DOHH2 (cell line): ENCODE results near the gene FZD8.

ENCODE experiments used
- H3F3A ChIP-seq: fragments of 200-600 bp; sonication (generic), shearing (Covaris generic); 2 replicates; pipeline ENCODE4 v1.6.0; 2016; ENCODE audit warnings: antibody characterized with exemption, mild to moderate bottlenecking; ENCODE audit not compliant: control insufficient read depth, insufficient read depth
- H3K27ac ChIP-seq: fragments of 200-600 bp; sonication (generic); 2 replicates; pipeline ENCODE4 v1.5.1; 2014; ENCODE audit warnings: low read depth, mild to moderate bottlenecking, low read length, moderate library complexity
- H3K27me3 ChIP-seq: fragments of 200-600 bp; sonication (generic); 2 replicates; pipeline ENCODE4 v1.6.1; 2014; ENCODE audit warnings: mild to moderate bottlenecking, low read length, mixed read lengths; ENCODE audit not compliant: control insufficient read depth
- H3K36me3 ChIP-seq: fragments of 200-600 bp; sonication (generic); 2 replicates; pipeline ENCODE4 v1.6.1; 2014; ENCODE audit warnings: mild to moderate bottlenecking, low read length, moderate library complexity, mixed read lengths; ENCODE audit not compliant: control insufficient read depth
- H3K4me1 ChIP-seq: fragments of 200-600 bp; sonication (generic); 2 replicates; pipeline ENCODE4 v1.6.1; 2014; ENCODE audit warnings: mild to moderate bottlenecking, low read length, mixed read lengths; ENCODE audit not compliant: control insufficient read depth
- H3K4me2 ChIP-seq: fragments of 200-600 bp; sonication (generic); 2 replicates; pipeline ENCODE4 v1.6.0; 2014; ENCODE audit warnings: mild to moderate bottlenecking, low read length, moderate library complexity
- H3K4me3 ChIP-seq: fragments of 200-600 bp; sonication (generic); 2 replicates; pipeline ENCODE4 v1.5.1; 2014; ENCODE audit warnings: mild to moderate bottlenecking, low read length, mixed read lengths
- H3K79me2 ChIP-seq: fragments of 200-600 bp; sonication (generic); 2 replicates; pipeline ENCODE4 v1.6.1; 2014; ENCODE audit warnings: mild to moderate bottlenecking, low read length, mixed read lengths; ENCODE audit not compliant: control insufficient read depth
- H3K9me2 ChIP-seq: fragments of 200-600 bp; sonication (generic); replicated peaks from 2 replicates; pipeline ENCODE4 v1.6.1; 2014; ENCODE audit warnings: mild to moderate bottlenecking, low read length, mixed read lengths; ENCODE audit not compliant: control insufficient read depth
- H3K9me3 ChIP-seq: fragments of 200-600 bp; sonication (generic); 2 replicates; pipeline ENCODE4 v1.6.1; 2014; ENCODE audit warnings: antibody characterized with exemption, low read length, mixed read lengths; ENCODE audit not compliant: control insufficient read depth, insufficient read depth
- H4K20me1 ChIP-seq: fragments of 200-600 bp; sonication (generic); 2 replicates; pipeline ENCODE4 v1.6.0; 2014; ENCODE audit warnings: low read depth, mild to moderate bottlenecking, antibody characterized with exemption, low read length, moderate library complexity; ENCODE audit not compliant: control insufficient read depth, insufficient read depth
- EZH2phosphoT487 ChIP-seq: fragments of 200-600 bp; sonication (generic); IDR thresholded peaks from 2 replicates; pipeline ENCODE4 v1.6.1; 2017; ENCODE audit warnings: borderline replicate concordance, mild to moderate bottlenecking, antibody characterized with exemption, low read length, moderate library complexity, mixed read lengths
- TF ChIP-seq, protein P1 (sequence below): fragments of 200-600 bp; sonication (generic); IDR thresholded peaks from one replicate; pipeline ENCODE4 v1.5.1; 2014; ENCODE audit warnings: antibody characterized with exemption, mild to moderate bottlenecking, low read depth, low read length; ENCODE audit not compliant: poor library complexity, severe bottlenecking

The FZD8 gene

DNA sequence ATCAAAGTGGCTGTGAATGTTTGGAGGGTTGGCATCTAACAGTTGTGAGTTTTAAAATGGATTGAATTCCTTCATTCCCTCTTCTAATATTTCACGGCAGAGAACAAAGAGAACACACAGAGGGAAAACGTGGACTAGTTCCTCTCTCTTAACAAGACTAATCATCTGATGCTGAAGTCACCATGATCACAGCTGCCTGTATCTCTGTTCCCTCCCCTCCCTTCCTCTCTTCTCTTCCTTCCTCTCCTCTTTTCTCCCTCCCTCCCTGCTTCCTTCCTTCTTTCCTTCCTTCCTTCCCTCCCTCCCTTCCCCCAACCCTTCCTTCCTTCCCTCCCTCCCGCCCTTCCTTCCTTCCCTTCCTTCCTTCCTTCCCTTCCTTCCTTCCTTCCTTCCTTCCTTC is 47.0 kb downstream of the FZD8 start:
- Histone ChIP-seq H3K79me2 (no peaks in the 10 kb centered on the region), H3K4me3 (no peak overlapping the region), H3K36me3 (no peaks in the 10 kb centered on the region), H3K27me3 (no peaks in the 10 kb centered on the region), H3K9me3 (no peaks in the 10 kb centered on the region), H3K27ac (no peak overlapping the region), H3K4me2 (no peak overlapping the region), H3F3A (no peaks in the 10 kb centered on the region), H3K9me2 (no peaks in the 10 kb centered on the region), H3K4me1 (no peaks in the 10 kb centered on the region), H4K20me1 (no peaks in the 10 kb centered on the region)
- TF ChIP-seq, protein P1, sequence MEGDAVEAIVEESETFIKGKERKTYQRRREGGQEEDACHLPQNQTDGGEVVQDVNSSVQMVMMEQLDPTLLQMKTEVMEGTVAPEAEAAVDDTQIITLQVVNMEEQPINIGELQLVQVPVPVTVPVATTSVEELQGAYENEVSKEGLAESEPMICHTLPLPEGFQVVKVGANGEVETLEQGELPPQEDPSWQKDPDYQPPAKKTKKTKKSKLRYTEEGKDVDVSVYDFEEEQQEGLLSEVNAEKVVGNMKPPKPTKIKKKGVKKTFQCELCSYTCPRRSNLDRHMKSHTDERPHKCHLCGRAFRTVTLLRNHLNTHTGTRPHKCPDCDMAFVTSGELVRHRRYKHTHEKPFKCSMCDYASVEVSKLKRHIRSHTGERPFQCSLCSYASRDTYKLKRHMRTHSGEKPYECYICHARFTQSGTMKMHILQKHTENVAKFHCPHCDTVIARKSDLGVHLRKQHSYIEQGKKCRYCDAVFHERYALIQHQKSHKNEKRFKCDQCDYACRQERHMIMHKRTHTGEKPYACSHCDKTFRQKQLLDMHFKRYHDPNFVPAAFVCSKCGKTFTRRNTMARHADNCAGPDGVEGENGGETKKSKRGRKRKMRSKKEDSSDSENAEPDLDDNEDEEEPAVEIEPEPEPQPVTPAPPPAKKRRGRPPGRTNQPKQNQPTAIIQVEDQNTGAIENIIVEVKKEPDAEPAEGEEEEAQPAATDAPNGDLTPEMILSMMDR, result no peak
- TF ChIP-seq EZH2phosphoT487, result no peak

DNA sequence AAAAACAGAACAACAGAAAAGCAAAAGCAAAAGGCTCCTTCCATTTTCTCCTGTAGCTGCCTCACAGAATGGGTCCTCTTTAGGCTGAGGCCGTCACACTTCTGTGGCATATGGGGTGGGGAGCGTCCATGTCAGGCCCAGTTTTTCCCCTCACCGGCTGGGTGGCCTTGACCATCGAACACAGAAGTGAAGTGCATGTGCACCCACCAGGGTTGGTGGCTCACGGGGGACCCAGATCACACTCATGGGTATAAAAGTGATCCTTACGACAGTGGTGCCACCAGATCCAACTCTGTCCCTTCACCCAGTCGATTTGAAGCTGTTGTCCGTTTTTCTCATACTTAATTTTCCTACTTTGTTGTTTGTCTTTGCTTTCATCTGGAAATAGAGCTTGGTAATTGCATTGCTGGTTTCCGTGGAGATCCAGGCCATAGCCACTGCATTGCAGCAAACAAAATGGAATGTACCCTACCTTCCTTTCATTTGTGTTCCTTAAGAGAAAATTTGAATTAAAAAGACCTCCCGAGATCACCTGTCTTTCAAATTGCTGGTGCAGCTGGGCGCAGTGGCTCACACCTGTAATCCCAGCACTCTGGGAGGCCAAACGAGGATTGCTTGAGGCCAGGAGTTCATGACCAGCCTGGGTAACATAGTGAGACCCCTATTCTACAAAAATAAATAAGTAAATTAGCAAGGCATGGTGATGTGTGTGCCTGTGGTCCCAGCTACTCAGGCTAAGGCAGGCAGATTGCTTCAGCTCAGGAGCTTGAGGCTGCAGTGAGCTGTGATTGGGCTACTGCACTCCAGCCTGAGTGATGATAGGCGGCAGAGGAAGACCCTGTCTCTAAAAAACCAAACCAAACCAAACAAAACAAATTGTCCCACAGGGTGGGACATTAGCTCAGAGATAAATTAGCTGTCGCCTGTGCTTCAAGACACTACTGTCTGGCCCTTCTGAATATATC is 47.7 kb downstream of the FZD8 start:
- Histone ChIP-seq H3K4me1 (no peaks in the 10 kb centered on the region), H3K79me2 (no peaks in the 10 kb centered on the region), H3K27ac (no peak overlapping the region), H3K4me2 (no peak overlapping the region), H3K9me2 (no peaks in the 10 kb centered on the region), H3K4me3 (no peak overlapping the region), H3F3A (no peaks in the 10 kb centered on the region), H3K36me3 (no peaks in the 10 kb centered on the region), H3K27me3 (no peaks in the 10 kb centered on the region), H3K9me3 (no peaks in the 10 kb centered on the region), H4K20me1 (no peaks in the 10 kb centered on the region)
- TF ChIP-seq EZH2phosphoT487, result no peak
- TF ChIP-seq, protein P1, result no peak

DNA sequence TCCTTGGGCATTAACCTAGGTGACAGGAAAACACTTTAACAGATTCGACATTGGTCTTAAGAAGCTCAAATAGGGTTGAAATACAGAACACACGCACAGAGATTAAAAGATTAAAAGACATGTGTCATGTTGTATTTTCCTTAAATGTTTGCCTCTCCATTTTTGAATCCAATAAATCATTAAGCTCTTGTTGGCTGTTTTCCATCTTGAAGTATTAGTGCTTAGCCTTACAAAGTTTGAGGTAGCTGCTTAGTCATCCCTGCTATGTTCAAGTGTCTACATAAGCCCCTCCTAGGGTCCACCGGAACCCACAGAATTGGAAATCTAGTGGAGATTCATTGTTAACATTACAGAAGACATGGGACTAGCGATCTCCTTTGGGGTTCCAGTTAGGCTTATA is 49.7 kb downstream of the FZD8 start:
- H3K4me2 ChIP-seq, result no peak overlapping the region

More for the DNA sequence above, 49.7 kb downstream of the FZD8 start:
- no peak overlapping the region for H3K27ac ChIP-seq
- H3K79me2 ChIP-seq, result no peaks in the 10 kb centered on the region
- no peaks in the 10 kb centered on the region for H3K9me2 ChIP-seq
- no peak overlapping the region for H3K4me3 ChIP-seq
- no peaks in the 10 kb centered on the region for H3K9me3 ChIP-seq
- no peaks in the 10 kb centered on the region for H3F3A ChIP-seq
- H3K36me3 ChIP-seq, result no peaks in the 10 kb centered on the region
- H3K4me1 ChIP-seq, result no peaks in the 10 kb centered on the region
- TF ChIP-seq, protein P1, result no peak
- TF ChIP-seq EZH2phosphoT487, result no peak
- no peaks in the 10 kb centered on the region for H4K20me1 ChIP-seq
- no peaks in the 10 kb centered on the region; the same call in 1 of the 2 replicates for H3K27me3 ChIP-seq
